Heart right ventricle (tissue), 16 donors: ENCODE results near the gene CSNK2A1. TPM values are rescaled to one million over a fixed set of nuclear protein-coding genes. Genes with fewer than 3 reads are reported as not detected.
A peak's percentile ranks its signal among the peaks of the same experiment; 100 is the strongest.
"Not testable (repeated sequence)": the region's sequence is repeated elsewhere in the genome, so short reads cannot be mapped to it uniquely, and the experiment has no call there.

Experiments
- ATAC-seq, 8 donors: fragments of 200-7000 bp; cut with Tn5 transposase; one replicate each; pipeline ENCODE4 v1.9.1; 2020; ENCODE audit warnings: mild to moderate bottlenecking in 8 of 8, moderate library complexity in 8 of 8, moderate number of reproducible peaks in 1 of 8
- DNase-seq, 2 donors: peaks; one replicate each; pipeline ENCODE4 v3.0.0-alpha.2; 2020
- H3K27ac ChIP-seq, 10 donors: fragments of 200-600 bp; sonication (generic) in 2 of 10; one replicate each; pipeline versions ENCODE4 v1.5.0 to v1.8.0; 2020 to 2022; ENCODE audit warnings: mild to moderate bottlenecking in 3 of 10
- H3K27me3 ChIP-seq, 7 donors: fragments of 200-600 bp; one replicate each; pipeline ENCODE4 v1.8.0; 2021 to 2022; ENCODE audit warnings: mild to moderate bottlenecking in 2 of 7
- H3K36me3 ChIP-seq, 9 donors: fragments of 200-600 bp; sonication (generic) in 1 of 9; one replicate each; pipeline versions ENCODE4 v1.5.0 to v1.8.0; 2020 to 2022; ENCODE audit warnings: mild to moderate bottlenecking in 2 of 9
- H3K4me1 ChIP-seq, 9 donors: fragments of 200-600 bp; sonication (generic) in 1 of 9; one replicate each; pipeline versions ENCODE4 v1.5.0 to v1.8.0; 2020 to 2022; ENCODE audit warnings: mild to moderate bottlenecking in 4 of 9
- H3K4me3 ChIP-seq, 10 donors: fragments of 200-600 bp; sonication (generic) in 2 of 10; one replicate each; pipeline versions ENCODE4 v1.5.0 to v1.8.0; 2020 to 2022; ENCODE audit warnings: mild to moderate bottlenecking in 7 of 10, moderate library complexity in 2 of 10
- H3K9me3 ChIP-seq, 11 donors: fragments of 200-600 bp in 10 of 11; sonication (generic) in 2 of 11; one replicate each; pipeline versions ENCODE4 v1.5.0 to v1.8.0; 2013 to 2022; ENCODE audit warnings: mild to moderate bottlenecking in 2 of 11, control low read depth in 1 of 11, moderate library complexity in 1 of 11
- CTCF ChIP-seq, 9 donors: fragments of 200-600 bp; sonication (generic) in 2 of 9; IDR thresholded peaks; one replicate each; pipeline versions ENCODE4 v1.5.0 to v1.8.0; 2021 to 2022; ENCODE audit warnings: antibody characterized with exemption in 9 of 9, mild to moderate bottlenecking in 5 of 9, moderate library complexity in 1 of 9
- WGBS, 2 donors: extraction: QIAGEN DNeasy Blood & Tissue Kit; methylation state at CpG; one replicate each; pipeline ENCODE4 v1.1.7; 2013; ENCODE audit warnings: inconsistent platforms in 1 of 2; 5-methylcytosine and 5-hydroxymethylcytosine counted together
- intact Hi-C, 10 donors: fragments of 100-400 bp; cut with DNase I; formaldehyde crosslinking; loops; one replicate each; pipeline versions ENCODE4 v1.11.1 to v1.14.2; 2022
- polyA plus RNA-seq, 2 donors: library from polyadenylated mRNA; stranded (reverse); fragments of 200-250 nt; gene quantifications; one replicate each; pipeline ENCODE4 v1.2.3, GENCODE V29; 2013
- total RNA-seq, 10 donors: library from RNA; stranded (reverse); fragmentation: NEBNext Ultra II Directional in 3 of 10; extraction: Animal tissue kit (Norgen Biotek cat#: 25700) in 3 of 10; gene quantifications; one replicate each; pipeline versions ENCODE4 v1.2.1 to v1.2.4, GENCODE V29; 2021 to 2023
- donor health status: Arrhythmogenic right ventricular cardiomyopathy.
- donor health status: ischemic (EF 13 %, LVEDD 7.1; RV severe dilation, severe dysfunction).
- donor health status: healthy with polysubstance abuse.
- donor health status: DM: no; HTN: yes; CAD: no.
- donor health status: DM: no; HTN: no; CAD: no.
- donor health status: ischemic (EF 25% LVEDD 6.9; RV normal size, moderate dysfunction).
- donor health status: ischemic (EF 25% LVEDD 5.7; RV mildly dilated, moderate dysfunction).
- donor health status: healthy.
- donor health status: DM: yes; HTN: yes; CAD: no.
- donor health status: Ischemic cardiomyopathy.
- donor health status: ischemic (EF 35%, LVEDD 5.7; RV mildly dilated, moderate dysfunction).
- donor health status: nonischemic (EF 11% LVEDD 7.7; RV severe dilation, severe dysfunction).
- donor health status: DM: yes; HTN: yes; CAD: no.
- donor health status: PGD.
- donor health status: ischemic (EF 29% LVEDD 5.4; RV normal size, mild dysfunction).
- donor health status: nonischemic (EF 23%, LVEDD 6.1; RV moderate dilation, normal function).

The CSNK2A1 gene
- total and polyA plus RNA-seq, 12 donors, result 21.4 to 137 (median 125) TPM

DNA sequence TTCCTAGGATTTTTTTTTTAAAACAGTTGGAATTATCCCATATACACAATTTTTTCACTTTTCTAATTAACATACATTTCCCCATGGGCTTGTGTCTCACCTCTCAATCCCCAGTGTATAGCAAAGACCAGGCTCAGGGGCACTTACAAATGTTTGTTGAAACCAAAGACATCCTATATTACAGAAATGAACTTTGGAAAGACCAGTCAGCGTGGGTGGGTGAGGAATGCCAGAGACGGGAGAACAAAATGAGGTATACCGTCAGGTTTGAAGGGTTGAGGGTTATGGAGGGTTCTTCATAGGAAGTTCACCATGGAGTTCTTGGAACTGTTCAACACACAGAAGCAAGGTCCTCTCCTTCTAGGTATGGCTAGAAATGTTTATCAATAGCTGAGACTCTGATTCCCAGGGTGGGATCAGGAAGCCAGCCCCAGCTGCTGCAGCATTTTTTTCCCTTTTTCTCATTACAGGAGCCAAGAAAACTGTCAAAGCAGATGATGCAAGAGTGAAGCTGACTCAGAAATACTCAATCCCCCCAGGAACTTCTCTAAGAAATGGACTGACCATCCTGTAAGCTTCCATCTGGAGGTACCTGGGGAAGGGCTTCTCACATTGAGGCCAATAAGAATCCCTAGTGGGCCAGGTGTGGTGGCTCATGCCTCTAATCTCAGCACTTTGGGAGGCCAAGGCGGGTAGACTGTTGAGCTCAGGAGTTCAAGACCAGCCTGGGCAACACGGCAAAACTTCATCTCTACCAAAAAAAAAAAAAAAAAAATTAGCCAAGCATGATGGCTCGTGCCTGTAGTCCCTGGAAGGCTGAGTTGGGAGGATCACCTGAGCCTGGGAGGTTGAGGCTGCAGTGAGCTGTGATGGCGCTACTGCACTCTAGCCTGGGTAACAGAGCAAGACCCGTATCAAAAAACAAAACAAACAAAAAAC is 65.3 kb downstream of the CSNK2A1 start:
- WGBS, 2 donors, result 81 to 86% methylated on average over 8 of the region's 8 CpGs
- no peak overlapping the region for H3K27ac ChIP-seq

GRCh38 chr20:476561-477249 is 66.9 kb downstream of the CSNK2A1 start:
- H3K9me3 ChIP-seq, H3K4me3 ChIP-seq, DNase-seq, ATAC-seq, H3K27me3 ChIP-seq, H3K4me1 ChIP-seq: not testable (repeated sequence)
- WGBS, 2 donors, result 88 to 98% methylated on average over 6 of the region's 6 CpGs
- Histone ChIP-seq H3K36me3 (peaks cover 0 to 43% (median 9%) of the 10 kb centered on the region in 9 donors), H3K27ac (peak overlapping the region in 1 of 10 donors; percentile 2)
- intact Hi-C loops, result loop anchor here in 7 of 10 donors (5.0 to 10.0 kb wide), 5 partner anchors 69 to 258 kb away; partner anchors contain the start of gene RBCK1 (in 3 of the 7)

More for the DNA sequence above, 65.3 kb downstream of the CSNK2A1 start:
- ATAC-seq (peak in 6 of 8 donors; percentile 17 to 58 (median 28)), DNase-seq (no peak)
- no peaks in the 10 kb centered on the region for H3K9me3 ChIP-seq
- H3K36me3 ChIP-seq, result peaks cover 0 to 58% (median 23%) of the 10 kb centered on the region in 9 donors
- H3K27me3 ChIP-seq, result no peaks in the 10 kb centered on the region
- H3K4me1 ChIP-seq, result peaks cover 0 to 13% (median 3%) of the 10 kb centered on the region in 9 donors
- no peak overlapping the region for H3K4me3 ChIP-seq
- intact Hi-C loops, result loop anchor here in 8 of 10 donors (1.0 to 10.0 kb wide), 7 partner anchors 71 to 257 kb away; partner anchors contain the start of gene RBCK1 (in 3 of the 8)
- no peak for TF ChIP-seq CTCF (IDR thresholded peaks at IDR 0.05)

DNA sequence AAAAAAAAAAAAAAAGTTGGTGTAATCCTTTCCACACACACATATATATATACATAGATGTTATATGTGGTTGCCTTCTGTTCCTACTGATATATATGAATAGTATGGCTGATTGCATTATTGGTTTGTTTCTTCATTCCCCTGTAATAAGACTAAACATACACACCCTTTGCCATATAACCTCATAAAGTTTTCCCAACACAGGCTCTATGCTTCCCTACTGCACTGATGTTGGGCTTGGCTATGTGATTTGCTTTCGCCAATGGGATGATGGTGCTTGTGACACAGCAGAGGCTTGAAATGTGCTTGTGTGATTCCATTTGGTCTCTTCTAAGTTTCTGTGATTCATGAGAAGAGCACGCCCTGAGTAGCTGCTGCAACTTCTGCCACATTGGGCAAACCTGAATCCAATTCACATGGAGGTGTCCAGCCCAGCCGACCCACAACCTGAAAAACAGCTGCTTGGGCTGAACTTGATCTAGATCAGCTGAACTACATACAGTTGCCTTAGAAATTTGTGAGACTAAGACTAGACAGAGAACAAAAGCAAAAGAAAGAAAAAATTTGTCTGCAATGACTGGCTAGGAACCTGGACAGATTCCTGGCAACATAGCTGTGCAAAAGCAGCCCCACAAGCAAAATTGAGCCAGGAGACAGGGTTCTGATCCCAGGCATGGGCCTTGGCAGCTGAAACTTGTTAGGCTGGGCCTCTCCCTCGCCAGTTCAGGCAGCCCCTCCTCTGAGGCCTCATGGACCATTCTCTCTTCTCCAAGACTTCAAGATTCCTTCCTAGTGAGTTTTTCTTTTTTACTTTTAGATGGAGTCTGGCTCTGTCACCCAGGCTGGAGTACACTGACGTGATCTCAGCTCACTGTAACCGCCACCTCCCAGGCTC is 67.9 kb downstream of the CSNK2A1 start:
- H3K27me3 ChIP-seq, result no peaks in the 10 kb centered on the region
- no peak for TF ChIP-seq CTCF (IDR thresholded peaks at IDR 0.05)
- intact Hi-C loops, result loop anchor here in 7 of 10 donors (5.0 to 10.0 kb wide), 5 partner anchors 68 to 259 kb away; partner anchors contain the start of gene RBCK1 (in 3 of the 7)
- ATAC-seq (peak in 1 of 8 donors; percentile 15), DNase-seq (no peak)
- H3K4me3 ChIP-seq, result no peak overlapping the region
- peaks cover 0 to 9% (median 0%) of the 10 kb centered on the region in 9 donors for H3K4me1 ChIP-seq
- peaks cover 0 to 33% (median 6%) of the 10 kb centered on the region in 9 donors for H3K36me3 ChIP-seq
- 84 to 88% methylated on average over 6 of the region's 6 CpGs for WGBS, 2 donors
- H3K9me3 ChIP-seq, result peaks cover 0 to under 1% (median 0%) of the 10 kb centered on the region in 11 donors
- peak overlapping the region in 1 of 10 donors; percentile 2 for H3K27ac ChIP-seq

- intact Hi-C loops, result loop anchor here in 3 of 10 donors (10.0 kb wide), 2 partner anchors 70 to 260 kb away; partner anchors contain the start of gene RBCK1 (in 2 of the 3)
- no peak for ATAC-seq
- no peak for TF ChIP-seq CTCF (IDR thresholded peaks at IDR 0.05)
- no peak for DNase-seq
- H3K27me3 ChIP-seq, result no peaks in the 10 kb centered on the region
- 91 to 92% methylated on average over 2 of the region's 2 CpGs for WGBS, 2 donors
- peaks cover 0 to 8% (median 0%) of the 10 kb centered on the region in 11 donors for H3K9me3 ChIP-seq
- peaks cover 0 to 9% (median 0%) of the 10 kb centered on the region in 9 donors for H3K4me1 ChIP-seq
- H3K4me3 ChIP-seq, result no peak overlapping the region
- peaks cover 0 to 28% (median 3%) of the 10 kb centered on the region in 9 donors for H3K36me3 ChIP-seq
- no peak overlapping the region for H3K27ac ChIP-seq
Observed at GRCh38 chr20:474581-474980, 69.0 kb downstream of the CSNK2A1 start.
